Endodermal cell (in vitro differentiated cells): ENCODE data around the gene ZNF429. TPM values are rescaled to one million over a fixed set of nuclear protein-coding genes. Genes with fewer than 3 reads are reported as not detected.
A peak's percentile ranks its signal among the peaks of the same experiment; 100 is the strongest.

Experiments
- DNase-seq: peaks from one replicate; pipeline ENCODE4 v3.0.0-alpha.2; 2017
- H3K27ac ChIP-seq: 2 replicates; pipeline ENCODE4 v1.5.1; 2013; ENCODE audit warnings: mild to moderate bottlenecking, low read depth, low read length, moderate library complexity
- H3K27me3 ChIP-seq: 2 replicates; pipeline ENCODE4 v1.6.1; 2013; ENCODE audit warnings: mild to moderate bottlenecking, low read length, moderate library complexity; ENCODE audit not compliant: insufficient read depth, control insufficient read depth, poor library complexity, severe bottlenecking
- H3K36me3 ChIP-seq: 2 replicates; pipeline ENCODE4 v1.7.0; 2013; ENCODE audit warnings: mild to moderate bottlenecking, low read length, moderate library complexity; ENCODE audit not compliant: control insufficient read depth, insufficient read depth
- H3K4me1 ChIP-seq: one replicate; pipeline ENCODE4 v1.7.0; 2013; ENCODE audit warnings: low read length; ENCODE audit not compliant: control insufficient read depth, insufficient read depth
- H3K4me3 ChIP-seq: 2 replicates; pipeline ENCODE4 v1.5.1; 2013; ENCODE audit warnings: mild to moderate bottlenecking, low read length, moderate library complexity
- H3K9ac ChIP-seq: 2 replicates; pipeline ENCODE4 v1.6.1; 2013; ENCODE audit warnings: mild to moderate bottlenecking, low read length, moderate library complexity; ENCODE audit not compliant: poor library complexity, severe bottlenecking; ENCODE audit errors: extremely low read depth
- H3K9me3 ChIP-seq: 2 replicates; pipeline ENCODE4 v1.6.1; 2013; ENCODE audit warnings: mild to moderate bottlenecking, low read length, moderate library complexity; ENCODE audit not compliant: control insufficient read depth
- H3K27ac Mint-ChIP-seq: 2 replicates; pipeline ENCODE4 v1.8.0; 2020; ENCODE audit warnings: mixed read lengths
- H3K27me3 Mint-ChIP-seq: 2 replicates; pipeline ENCODE4 v1.8.0; 2021; ENCODE audit warnings: mild to moderate bottlenecking, mixed read lengths; ENCODE audit not compliant: insufficient read depth
- H3K36me3 Mint-ChIP-seq: 2 replicates; pipeline ENCODE4 v1.8.0; 2020; ENCODE audit warnings: low read depth, mixed read lengths
- H3K4me1 Mint-ChIP-seq: 2 replicates; pipeline ENCODE4 v1.8.0; 2020; ENCODE audit warnings: mixed read lengths
- H3K4me3 Mint-ChIP-seq: 2 replicates; pipeline ENCODE4 v1.8.0; 2020; ENCODE audit warnings: mild to moderate bottlenecking, moderate library complexity, mixed read lengths
- H3K9me3 Mint-ChIP-seq: 2 replicates; pipeline ENCODE4 v1.8.0; 2020; ENCODE audit warnings: mild to moderate bottlenecking, mixed read lengths
- WGBS, 2 experiments: methylation state at CpG; one replicate each; pipeline versions ENCODE4 v1.1.5 to v1.1.7; 2013; ENCODE audit warnings: missing lambda C conversion rate in 2 of 2, mixed read lengths in 1 of 2; ENCODE audit not compliant: insufficient coverage in 1 of 2, insufficient read length in 1 of 2; 5-methylcytosine and 5-hydroxymethylcytosine counted together
- total RNA-seq, 2 donors: library from RNA; stranded (reverse); fragmentation: NEBNext Ultra II Directional in 1 of 2; extraction: Animal tissue kit (Norgen Biotek cat#: 25700) in 1 of 2; gene quantifications; 2 replicates in 1 of 2; 3 replicates in 1 of 2; pipeline ENCODE4 v1.2.1, GENCODE V29; 2021
- TF ChIP-seq, protein P1 (sequence below): fragments of 200-600 bp; sonication (generic); conservative IDR thresholded peaks from 2 replicates; pipeline ENCODE4 v1.5.0; 2021; ENCODE audit warnings: antibody characterized with exemption, mild to moderate bottlenecking

Gene ZNF429
- total RNA-seq, 2 donors from 2014 or later, result 14.3 to 23.2 TPM

DNA sequence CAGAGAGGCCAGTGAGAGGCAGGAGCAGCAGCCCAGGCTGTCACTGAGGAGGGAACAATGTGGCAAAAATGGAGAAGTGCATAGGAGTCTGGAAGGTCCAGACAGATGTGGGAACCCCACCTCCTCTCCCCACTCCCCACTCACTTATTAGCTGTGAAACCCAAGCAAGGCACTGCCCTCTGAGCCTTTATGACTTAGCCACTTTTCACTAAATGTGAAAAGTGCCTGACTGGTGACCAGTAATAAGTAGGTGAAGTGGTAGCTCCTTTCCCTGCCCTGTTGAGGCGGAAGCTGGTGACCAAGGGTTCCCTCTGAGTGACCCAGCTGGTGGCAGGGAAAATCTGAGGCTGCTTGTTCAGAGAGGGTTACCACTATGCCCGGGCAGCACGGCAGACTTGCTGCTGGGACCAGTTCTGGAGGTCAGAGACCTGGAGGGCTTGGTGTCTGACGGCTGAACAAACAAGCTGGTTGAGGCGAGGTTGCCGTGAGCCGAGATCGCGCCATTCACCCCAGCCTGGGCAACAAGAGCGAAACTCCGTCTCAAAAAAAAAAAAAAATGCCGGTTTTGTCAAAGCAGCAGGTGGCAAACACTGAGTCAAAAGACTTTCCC is 80.0 kb downstream of the ZNF429 start:
- no peaks in the 10 kb centered on the region for H3K36me3 Mint-ChIP-seq
- TF ChIP-seq, protein P1, sequence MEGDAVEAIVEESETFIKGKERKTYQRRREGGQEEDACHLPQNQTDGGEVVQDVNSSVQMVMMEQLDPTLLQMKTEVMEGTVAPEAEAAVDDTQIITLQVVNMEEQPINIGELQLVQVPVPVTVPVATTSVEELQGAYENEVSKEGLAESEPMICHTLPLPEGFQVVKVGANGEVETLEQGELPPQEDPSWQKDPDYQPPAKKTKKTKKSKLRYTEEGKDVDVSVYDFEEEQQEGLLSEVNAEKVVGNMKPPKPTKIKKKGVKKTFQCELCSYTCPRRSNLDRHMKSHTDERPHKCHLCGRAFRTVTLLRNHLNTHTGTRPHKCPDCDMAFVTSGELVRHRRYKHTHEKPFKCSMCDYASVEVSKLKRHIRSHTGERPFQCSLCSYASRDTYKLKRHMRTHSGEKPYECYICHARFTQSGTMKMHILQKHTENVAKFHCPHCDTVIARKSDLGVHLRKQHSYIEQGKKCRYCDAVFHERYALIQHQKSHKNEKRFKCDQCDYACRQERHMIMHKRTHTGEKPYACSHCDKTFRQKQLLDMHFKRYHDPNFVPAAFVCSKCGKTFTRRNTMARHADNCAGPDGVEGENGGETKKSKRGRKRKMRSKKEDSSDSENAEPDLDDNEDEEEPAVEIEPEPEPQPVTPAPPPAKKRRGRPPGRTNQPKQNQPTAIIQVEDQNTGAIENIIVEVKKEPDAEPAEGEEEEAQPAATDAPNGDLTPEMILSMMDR, result no peak
- H3K9me3 ChIP-seq, result peaks cover 43% of the 10 kb centered on the region
- H3K27me3 ChIP-seq, result peaks cover 4% of the 10 kb centered on the region
- no peak overlapping the region for H3K4me3 Mint-ChIP-seq
- H3K27me3 Mint-ChIP-seq, result peaks cover 34% of the 10 kb centered on the region
- no peak overlapping the region for H3K4me3 ChIP-seq
- no peak overlapping the region for H3K27ac Mint-ChIP-seq
- H3K27ac ChIP-seq, result no peak overlapping the region
- no peaks in the 10 kb centered on the region for H3K4me1 Mint-ChIP-seq
- H3K9ac ChIP-seq, result no peak overlapping the region
- no peaks in the 10 kb centered on the region for H3K4me1 ChIP-seq
- WGBS, 2 experiments, result 84 to 91% methylated on average over 9 to 12 of the region's 12 CpGs
- DNase-seq, result no peak
- peaks cover 79% of the 10 kb centered on the region for H3K9me3 Mint-ChIP-seq
- H3K36me3 ChIP-seq, result no peaks in the 10 kb centered on the region

DNA sequence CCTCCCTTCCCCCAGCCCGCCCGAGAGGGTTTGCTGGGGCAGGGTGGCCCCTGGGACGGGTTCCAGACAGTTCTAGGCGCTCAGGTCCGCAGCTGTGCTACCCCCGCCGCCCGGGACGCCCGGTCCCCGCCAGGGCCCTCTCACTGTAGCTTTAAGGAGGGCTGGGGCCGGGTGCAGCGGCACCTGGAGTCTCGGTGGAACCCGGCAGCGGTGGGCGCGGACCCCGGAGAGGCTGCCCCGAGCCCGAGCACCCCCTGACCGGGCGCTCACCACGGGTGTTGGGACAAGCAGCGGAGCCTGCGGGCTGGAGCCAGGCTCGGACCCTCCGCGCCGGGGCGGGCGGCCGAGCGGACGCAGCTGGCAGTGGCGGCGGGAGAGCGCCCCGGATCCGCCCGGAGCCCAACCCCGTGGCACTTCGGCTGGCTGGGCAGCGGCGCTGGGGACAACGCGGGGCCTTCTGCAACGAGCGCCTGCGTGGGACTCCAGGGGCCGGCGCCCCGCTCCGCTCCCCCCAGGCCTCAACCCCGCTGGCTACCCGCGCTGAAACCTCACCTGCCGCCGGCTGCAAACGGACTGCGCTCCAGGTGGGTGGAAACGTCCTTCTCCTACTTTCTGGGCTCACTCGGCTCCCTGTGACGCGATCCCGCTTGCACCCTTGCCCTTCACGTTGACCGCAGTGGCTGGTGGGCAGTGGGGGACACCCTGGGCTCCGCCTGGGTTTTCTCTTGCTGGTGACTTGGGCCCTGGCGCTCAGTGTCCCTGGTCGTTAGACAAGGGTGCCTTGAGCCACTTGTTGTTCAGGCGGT is 81.1 kb downstream of the ZNF429 start:
- no peaks in the 10 kb centered on the region for H3K4me1 ChIP-seq
- H3K9me3 ChIP-seq, result peaks cover 32% of the 10 kb centered on the region
- no peaks in the 10 kb centered on the region for H3K4me1 Mint-ChIP-seq
- DNase-seq, result peak; percentile 72
- no peak overlapping the region for H3K27ac ChIP-seq
- H3K27me3 Mint-ChIP-seq, result peaks cover 34% of the 10 kb centered on the region
- no peaks in the 10 kb centered on the region for H3K36me3 ChIP-seq
- peaks cover 81% of the 10 kb centered on the region for H3K9me3 Mint-ChIP-seq
- peak overlapping the region; percentile 48 for H3K4me3 Mint-ChIP-seq
- no peak overlapping the region for H3K9ac ChIP-seq
- 27 to 58% methylated on average over 17 to 72 of the region's 72 CpGs for WGBS, 2 experiments
- no peak overlapping the region for H3K4me3 ChIP-seq
- peaks cover 4% of the 10 kb centered on the region for H3K27me3 ChIP-seq
- no peak overlapping the region for H3K27ac Mint-ChIP-seq
- TF ChIP-seq, protein P1, result no peak
- no peaks in the 10 kb centered on the region for H3K36me3 Mint-ChIP-seq

- Histone ChIP-seq H3K27ac (no peak overlapping the region), H3K27me3 (peaks cover 4% of the 10 kb centered on the region), H3K4me1 (no peaks in the 10 kb centered on the region), H3K4me3 (no peak overlapping the region), H3K9me3 (peaks cover 27% of the 10 kb centered on the region), H3K36me3 (no peaks in the 10 kb centered on the region), H3K9ac (no peak overlapping the region)
- DNase-seq, result no peak
- H3K4me1 Mint-ChIP-seq, result no peaks in the 10 kb centered on the region
- H3K36me3 Mint-ChIP-seq, result no peaks in the 10 kb centered on the region
- H3K9me3 Mint-ChIP-seq, result peaks cover 78% of the 10 kb centered on the region
- peak overlapping the region; percentile 48 for H3K4me3 Mint-ChIP-seq
- TF ChIP-seq, protein P1, result no peak
- WGBS, 2 experiments, result 60 to 64% methylated on average over 5 to 12 of the region's 12 CpGs
- H3K27me3 Mint-ChIP-seq, result peaks cover 34% of the 10 kb centered on the region
- H3K27ac Mint-ChIP-seq, result no peak overlapping the region
These were observed 81.7 kb downstream of the ZNF429 start for GRCh38 chr19:21587117-21587461.
